Endothelial cell of umbilical vein (primary cell): ENCODE data around the gene TTC24. TPM values are rescaled to one million over a fixed set of nuclear protein-coding genes. Genes with fewer than 3 reads are reported as not detected.

Experiments
- BruUV-seq: library from RNA; stranded (reverse); fragments of 400-500 nt; replicated peaks from 2 replicates; lab custom pipeline; 2021; lab: Mats Ljungman, UMichigan
- CTCF ChIA-PET: fragments of 300-600, 350-600 bp; sonication (Branson Sonifier 250); formaldehyde crosslinking; loops from one replicate; lab custom pipeline; 2021; ENCODE audit warnings: antibody characterized with exemption, inconsistent platforms; lab: Charles Lee
- POLR2A ChIA-PET: fragments of 300-600, 350-600 bp; sonication (Branson Sonifier 250); formaldehyde crosslinking; loops from one replicate; lab custom pipeline; 2021; ENCODE audit warnings: antibody characterized with exemption, inconsistent platforms; lab: Charles Lee
- DNase-seq: peaks from one replicate; pipeline ENCODE4 v3.0.0-alpha.2; 2011; ENCODE audit warnings: low read depth, low spot score
- FAIRE-seq: peaks from 2 replicates; lab custom pipeline; 2011; peaks lifted over from hg19 to GRCh38; lab: Jason Lieb, UNC
- H2AFZ ChIP-seq: 2 replicates; pipeline ENCODE4 v1.6.0; 2012; ENCODE audit warnings: low read depth, low read length, control low read depth, inconsistent platforms
- H3K27ac ChIP-seq: 2 replicates; pipeline ENCODE4 v1.5.1; 2011; ENCODE audit warnings: low read depth, mild to moderate bottlenecking, control low read depth, low read length, moderate library complexity; ENCODE audit not compliant: insufficient read depth
- H3K27me3 ChIP-seq, 2 experiments: 2 replicates each; pipeline versions ENCODE4 v1.6.0 to v1.6.1; 2011; ENCODE audit warnings: low read length in 2 of 2, mixed read lengths in 1 of 2; ENCODE audit not compliant: control insufficient read depth in 2 of 2, insufficient read depth in 2 of 2
- H3K36me3 ChIP-seq, 2 experiments: 2 replicates in 1 of 2; 3 replicates in 1 of 2; pipeline ENCODE4 v1.5.1; 2011; ENCODE audit warnings: low read length in 2 of 2, mild to moderate bottlenecking in 1 of 2, moderate library complexity in 1 of 2; ENCODE audit not compliant: control insufficient read depth in 2 of 2, insufficient read depth in 2 of 2; ENCODE audit errors: extremely low read depth in 1 of 2
- H3K4me1 ChIP-seq: 3 replicates; pipeline ENCODE4 v1.5.1; 2011; ENCODE audit warnings: mild to moderate bottlenecking, low read length; ENCODE audit not compliant: control insufficient read depth, insufficient read depth; ENCODE audit errors: extremely low read depth
- H3K4me2 ChIP-seq: 2 replicates; pipeline ENCODE4 v1.6.1; 2011; ENCODE audit warnings: low read length, control low read depth, mixed read lengths; ENCODE audit not compliant: insufficient read depth
- H3K4me3 ChIP-seq, 3 experiments: fragments of 200-600 bp in 1 of 3; sonication (generic), shearing (Covaris generic) in 1 of 3; replicated peaks in 1 of 3; 2 replicates each; pipeline ENCODE4 v1.5.1; 2011 to 2016; ENCODE audit warnings: control low read depth in 3 of 3, low read length in 3 of 3, mild to moderate bottlenecking in 2 of 3, inconsistent platforms in 1 of 3, low read depth in 1 of 3, moderate library complexity in 1 of 3; ENCODE audit not compliant: insufficient read depth in 1 of 3
- H3K79me2 ChIP-seq: 2 replicates; pipeline ENCODE4 v1.6.0; 2012; ENCODE audit warnings: low read length, inconsistent platforms; ENCODE audit not compliant: control insufficient read depth, insufficient read depth
- H3K9ac ChIP-seq: replicated peaks from 2 replicates; pipeline ENCODE3; 2011; ENCODE audit warnings: low read length, control low read depth; ENCODE audit not compliant: insufficient read depth; ENCODE audit errors: extremely low read depth
- H3K9me1 ChIP-seq: replicated peaks from 3 replicates; pipeline ENCODE4 v1.6.0; 2011; ENCODE audit warnings: mild to moderate bottlenecking, low read length; ENCODE audit not compliant: control insufficient read depth, insufficient read depth; ENCODE audit errors: extremely low read depth
- H3K9me3 ChIP-seq: replicated peaks from 2 replicates; pipeline ENCODE4 v1.5.1; 2012; ENCODE audit warnings: low read length, inconsistent platforms; ENCODE audit not compliant: control insufficient read depth, insufficient read depth
- H4K20me1 ChIP-seq: replicated peaks from 2 replicates; pipeline ENCODE3; 2011; ENCODE audit warnings: mild to moderate bottlenecking, low read length; ENCODE audit not compliant: control insufficient read depth, insufficient read depth; ENCODE audit errors: extremely low read depth
- CTCF ChIP-seq, 2 donors: IDR thresholded peaks; 1 replicate in 1 of 2; 2 replicates in 1 of 2; pipeline ENCODE4 v1.5.1; 2011; ENCODE audit warnings: low read length in 2 of 2, mild to moderate bottlenecking in 2 of 2, moderate library complexity in 2 of 2, control low read depth in 1 of 2, inconsistent platforms in 1 of 2, low read depth in 1 of 2; ENCODE audit not compliant: insufficient read depth in 1 of 2; ENCODE audit errors: extremely low read depth in 1 of 2
- EZH2 ChIP-seq: IDR thresholded peaks from 2 replicates; pipeline ENCODE4 v1.6.1; 2012; ENCODE audit warnings: borderline replicate concordance, low read depth, mild to moderate bottlenecking, moderate library complexity, low read length, inconsistent platforms; ENCODE audit not compliant: severe bottlenecking
- FOS ChIP-seq: IDR thresholded peaks from 2 replicates; pipeline ENCODE4 v1.6.1; 2011; ENCODE audit warnings: mild to moderate bottlenecking, low read length, moderate library complexity, borderline replicate concordance; ENCODE audit not compliant: insufficient read depth
- GATA2 ChIP-seq: IDR thresholded peaks from 2 replicates; pipeline ENCODE4 v1.7.0; 2011; ENCODE audit warnings: low read depth, mild to moderate bottlenecking, moderate library complexity, mixed read lengths, low read length; ENCODE audit not compliant: insufficient read length, insufficient read depth
- JUN ChIP-seq: IDR thresholded peaks from 2 replicates; pipeline ENCODE4 v1.6.1; 2011; ENCODE audit warnings: borderline replicate concordance, low read depth; ENCODE audit not compliant: insufficient read length, insufficient read depth
- MAX ChIP-seq: IDR thresholded peaks from 2 replicates; pipeline ENCODE4 v1.6.1; 2011; ENCODE audit not compliant: insufficient read depth, insufficient read length
- MYC ChIP-seq: IDR thresholded peaks from one replicate; pipeline ENCODE4 v1.6.1; 2011; ENCODE audit warnings: mild to moderate bottlenecking, low read depth, low read length
- POLR2A ChIP-seq: IDR thresholded peaks from 2 replicates; pipeline ENCODE4 v1.6.1; 2012; ENCODE audit warnings: low read depth, mild to moderate bottlenecking, control low read depth, low read length
- POLR2AphosphoS5 ChIP-seq: IDR thresholded peaks from 2 replicates; pipeline ENCODE4 v1.6.1; 2012; ENCODE audit warnings: low read depth, mild to moderate bottlenecking, control low read depth, low read length, moderate library complexity; ENCODE audit not compliant: insufficient read depth
- dilution Hi-C: fragments of 300-500 bp; cut with MboI; formaldehyde crosslinking; loops from one replicate; pipeline ENCODE4 v1.15.0; 2019; ENCODE audit warnings: low sequenced_read_pairs; ENCODE audit not compliant: extremely low pct_ligation_motif_present
- intact Hi-C: fragments of 100-400 bp; cut with micrococcal nuclease; formaldehyde crosslinking; loops from one replicate; pipeline ENCODE4 v1.10.0; 2022
- polyA plus RNA-seq, 4 experiments: library from polyadenylated mRNA; depleted of rRNA in 3 of 4; stranded (reverse) in 3 of 4; unstranded in 1 of 4; fragments of >200 nt; gene quantifications; 2 replicates each; pipeline versions ENCODE4 v1.2.1 to v1.2.3, GENCODE V29; 2011 to 2012; ENCODE audit warnings: missing spikeins in 1 of 4
- total RNA-seq: library from RNA; stranded (reverse); gene quantifications from 2 replicates; pipeline ENCODE4 v1.2.3, GENCODE V29; 2021

TTC24 gene
- total and polyA plus RNA-seq, 2 donors (not counting 3 experiments of a cell fraction or from before 2014, with no cell fraction given): not detected

- H3K4me1 ChIP-seq: peaks cover 17% of the 10 kb centered on the region
- peaks cover 0 to 7% of the 10 kb centered on the region in 2 experiments for H3K36me3 ChIP-seq
- no peak overlapping the region for H2AFZ ChIP-seq
- intact Hi-C loops: no loop called here
- BruUV-seq: no TSS peak
- FAIRE-seq: peak; percentile 66
- no peak overlapping the region for H3K4me2 ChIP-seq
- dilution Hi-C loops: no loop called here
- no peak for TF ChIP-seq POLR2A
- TF ChIP-seq MAX: no peak
- no peak for TF ChIP-seq MYC
- TF ChIP-seq CTCF (IDR thresholded peaks at IDR 0.05; ENCODE audit: extremely low read depth in 1 of 2, insufficient read depth in 1 of 2, low read depth in 1 of 2, low read length in 2 of 2): no peak
- no peak for TF ChIP-seq JUN
- no peak for TF ChIP-seq FOS
- no peak for TF ChIP-seq GATA2
- TF ChIP-seq POLR2AphosphoS5: no peak
- no peak for TF ChIP-seq EZH2
- POLR2A ChIA-PET: interaction anchor here (0.6 to 1.0 kb wide), 2 partner anchors 10 to 133 kb away, joined by 4 to 5 read pairs; partner anchors contain the start of gene TTC24
- peak; percentile 85 for DNase-seq
- no peaks in the 10 kb centered on the region for H4K20me1 ChIP-seq
- H3K9ac ChIP-seq: no peak overlapping the region
- no peaks in the 10 kb centered on the region for H3K9me1 ChIP-seq
- no peaks in the 10 kb centered on the region for H3K9me3 ChIP-seq
- no peak overlapping the region for H3K4me3 ChIP-seq
- CTCF ChIA-PET: interaction anchor here (0.7 to 9.3 kb wide), 5 partner anchors 11 to 204 kb away, joined by 3 to 104 read pairs (median 8); no protein-coding TSS in a partner anchor
- peaks cover 5% of the 10 kb centered on the region for H3K79me2 ChIP-seq
- H3K27me3 ChIP-seq: no peaks in the 10 kb centered on the region
- no peak overlapping the region for H3K27ac ChIP-seq
Observed at GRCh38 chr1:156589546-156589945, 10.0 kb downstream of the TTC24 start.
